Skeletal muscle satellite cell (primary cell): ENCODE results near the gene CKS1B.

Source experiments
- H3K27me3 ChIP-seq: 2 replicates; pipeline ENCODE4 v1.7.0; 2013; ENCODE audit warnings: low read length; ENCODE audit not compliant: control insufficient read depth, insufficient read depth
- H3K36me3 ChIP-seq: 2 replicates; pipeline ENCODE4 v1.7.0; 2013; ENCODE audit warnings: mild to moderate bottlenecking, control low read depth, low read length; ENCODE audit not compliant: insufficient read depth
- H3K4me1 ChIP-seq: 2 replicates; pipeline ENCODE4 v1.7.0; 2013; ENCODE audit warnings: low read length; ENCODE audit not compliant: control insufficient read depth, insufficient read depth
- H3K4me2 ChIP-seq: 2 replicates; pipeline ENCODE4 v1.7.0; 2013; ENCODE audit warnings: mild to moderate bottlenecking, low read length
- H3K4me3 ChIP-seq: 2 replicates; pipeline ENCODE4 v1.7.0; 2013; ENCODE audit warnings: low read length
- H3K9ac ChIP-seq: 2 replicates; pipeline ENCODE4 v1.7.0; 2013; ENCODE audit warnings: mild to moderate bottlenecking, low read depth, low read length, moderate library complexity
- H3K9me3 ChIP-seq: replicated peaks from 2 replicates; pipeline ENCODE4 v1.7.0; 2013; ENCODE audit warnings: mild to moderate bottlenecking, control low read depth, low read length

The CKS1B gene

DNA sequence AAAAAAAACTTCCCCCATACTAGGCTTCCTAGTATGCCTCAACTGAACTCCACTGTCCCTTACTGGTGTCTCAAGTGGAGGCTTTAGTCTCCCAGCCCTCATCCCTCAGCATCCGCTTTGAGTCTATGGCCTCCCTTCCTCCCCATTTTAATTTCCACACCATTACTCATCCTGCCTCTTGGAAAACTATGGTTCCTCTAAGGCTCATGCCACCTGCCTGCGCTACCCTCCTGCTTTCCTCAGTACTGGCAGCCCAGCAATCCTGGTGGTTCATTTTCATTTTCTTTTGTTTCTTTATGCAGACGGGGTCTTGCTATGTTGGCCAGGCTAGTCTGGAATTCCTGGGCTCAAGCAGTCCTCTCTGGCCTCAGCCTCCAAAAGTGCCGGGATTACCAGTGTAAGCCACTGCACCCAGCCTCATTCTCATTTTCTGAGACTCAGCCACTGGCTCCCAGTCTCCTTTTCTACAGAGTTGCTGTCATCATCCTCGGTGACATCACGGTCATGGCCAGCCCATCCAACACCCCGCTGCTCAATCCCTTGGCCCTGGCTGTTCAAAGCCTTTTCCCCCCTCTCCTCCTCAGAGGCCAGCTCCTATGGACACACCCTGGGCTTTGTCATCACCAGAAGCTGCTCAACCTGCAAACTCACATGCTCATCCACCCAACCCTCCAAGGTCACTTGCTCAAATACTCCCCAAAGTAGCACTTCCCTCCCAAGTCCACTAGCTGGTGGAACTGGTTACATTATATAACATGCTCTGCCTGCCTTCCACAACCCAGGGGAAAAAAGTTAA, 35.7 kb upstream of the CKS1B start:
- Histone ChIP-seq H3K9ac (no peak overlapping the region), H3K4me3 (no peak overlapping the region), H3K9me3 (no peaks in the 10 kb centered on the region), H3K4me2 (no peak overlapping the region), H3K4me1 (peaks cover 12% of the 10 kb centered on the region), H3K27me3 (no peaks in the 10 kb centered on the region), H3K36me3 (no peaks in the 10 kb centered on the region)

- Histone ChIP-seq H3K36me3 (no peaks in the 10 kb centered on the region), H3K4me2 (no peak overlapping the region), H3K27me3 (no peaks in the 10 kb centered on the region), H3K4me3 (no peak overlapping the region), H3K9ac (no peak overlapping the region), H3K4me1 (peaks cover 12% of the 10 kb centered on the region), H3K9me3 (no peaks in the 10 kb centered on the region)
Observed at GRCh38 chr1:154940213-154940560, 34.3 kb upstream of the CKS1B start.

- Histone ChIP-seq H3K27me3 (no peaks in the 10 kb centered on the region), H3K9ac (no peak overlapping the region), H3K4me3 (no peak overlapping the region), H3K4me1 (peaks cover 12% of the 10 kb centered on the region), H3K36me3 (no peaks in the 10 kb centered on the region), H3K9me3 (no peaks in the 10 kb centered on the region), H3K4me2 (no peak overlapping the region)
Observed at GRCh38 chr1:154940651-154941194, 33.8 kb upstream of the CKS1B start.

GRCh38 chr1:154941333-154942013, 33.0 kb upstream of the CKS1B start:
- H3K9ac ChIP-seq: no peak overlapping the region
- no peaks in the 10 kb centered on the region for H3K9me3 ChIP-seq
- H3K4me1 ChIP-seq: peaks cover 7% of the 10 kb centered on the region
- no peak overlapping the region for H3K4me3 ChIP-seq
- no peak overlapping the region for H3K4me2 ChIP-seq
- H3K27me3 ChIP-seq: no peaks in the 10 kb centered on the region
- no peaks in the 10 kb centered on the region for H3K36me3 ChIP-seq

GRCh38 chr1:154943649-154944400, 30.7 kb upstream of the CKS1B start:
- Histone ChIP-seq H3K36me3 (no peaks in the 10 kb centered on the region), H3K4me1 (no peaks in the 10 kb centered on the region), H3K9ac (no peak overlapping the region), H3K4me3 (no peak overlapping the region), H3K4me2 (no peak overlapping the region), H3K9me3 (no peaks in the 10 kb centered on the region), H3K27me3 (no peaks in the 10 kb centered on the region)

- H3K27me3 ChIP-seq: no peaks in the 10 kb centered on the region
- H3K9ac ChIP-seq: no peak overlapping the region
- no peak overlapping the region for H3K4me3 ChIP-seq
- H3K4me2 ChIP-seq: no peak overlapping the region
- no peaks in the 10 kb centered on the region for H3K9me3 ChIP-seq
- H3K4me1 ChIP-seq: no peaks in the 10 kb centered on the region
- no peaks in the 10 kb centered on the region for H3K36me3 ChIP-seq
Observed at GRCh38 chr1:154944401-154945159, 29.9 kb upstream of the CKS1B start.

DNA sequence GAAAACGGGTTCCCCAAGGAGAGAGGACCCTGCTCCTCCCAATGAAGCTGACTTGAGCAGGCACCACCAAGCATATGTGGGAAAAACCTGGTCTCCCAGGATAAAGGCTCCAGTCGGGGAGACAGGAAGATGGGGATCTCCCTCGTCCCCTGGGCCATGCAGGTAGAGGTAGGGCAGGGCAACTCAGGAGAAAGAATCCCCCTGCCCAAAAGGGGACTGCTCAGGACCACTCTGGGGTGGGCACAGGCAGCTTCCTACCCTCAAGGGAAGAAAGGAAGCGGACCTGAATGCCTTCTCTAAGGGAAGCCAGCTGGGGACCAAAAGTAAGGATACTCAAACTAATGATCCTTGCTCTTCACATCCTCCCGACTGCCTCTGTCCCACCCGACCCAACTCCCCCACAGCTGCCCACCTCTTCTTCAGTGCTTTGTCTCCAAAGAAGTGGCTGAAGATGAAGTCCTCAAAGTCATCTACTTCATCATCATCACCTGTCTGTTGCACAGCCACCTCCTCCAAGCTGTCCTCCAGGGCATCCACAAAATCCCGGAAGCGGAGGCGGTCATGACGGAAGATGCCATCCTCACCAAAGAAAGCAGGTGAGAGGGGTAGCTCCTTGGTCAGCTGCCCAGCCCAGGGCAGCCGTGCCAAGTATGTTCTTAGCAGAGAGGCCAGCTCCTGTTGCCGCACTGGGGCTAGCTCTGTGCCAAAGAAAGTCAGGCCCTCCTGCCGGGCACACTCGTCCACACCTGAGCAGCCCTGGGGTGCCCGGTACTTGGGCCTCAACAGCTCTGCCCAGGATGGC, 29.1 kb upstream of the CKS1B start:
- Histone ChIP-seq H3K36me3 (peaks cover under 1% of the 10 kb centered on the region), H3K9ac (no peak overlapping the region), H3K4me1 (no peaks in the 10 kb centered on the region), H3K27me3 (no peaks in the 10 kb centered on the region), H3K9me3 (no peaks in the 10 kb centered on the region), H3K4me3 (no peak overlapping the region), H3K4me2 (no peak overlapping the region)

GRCh38 chr1:154945962-154946850, 28.3 kb upstream of the CKS1B start:
- no peak overlapping the region for H3K4me3 ChIP-seq
- H3K36me3 ChIP-seq: peaks cover 9% of the 10 kb centered on the region
- no peak overlapping the region for H3K4me2 ChIP-seq
- H3K4me1 ChIP-seq: no peaks in the 10 kb centered on the region
- no peaks in the 10 kb centered on the region for H3K27me3 ChIP-seq
- H3K9ac ChIP-seq: no peak overlapping the region
- no peaks in the 10 kb centered on the region for H3K9me3 ChIP-seq

- Histone ChIP-seq H3K4me2 (no peak overlapping the region), H3K4me1 (peaks cover 3% of the 10 kb centered on the region), H3K36me3 (peaks cover 11% of the 10 kb centered on the region), H3K9ac (no peak overlapping the region), H3K27me3 (no peaks in the 10 kb centered on the region), H3K9me3 (no peaks in the 10 kb centered on the region), H3K4me3 (no peak overlapping the region)
Observed at GRCh38 chr1:154948079-154948478, 26.4 kb upstream of the CKS1B start.
